Activated CD4-positive, alpha-beta T cell treated with anti-CD3 and anti-CD28 coated beads, Interleukin-2, Interleukin-4, amounts not matched to agents 100 ng/mL and 50 ng/mL, durations not matched to agents 16 hours and 8 hours (primary cell): ENCODE results near the gene CELSR1.

ENCODE experiments used
- DNase-seq: peaks from one replicate; pipeline ENCODE4 v3.0.0-alpha.2; 2020; ENCODE audit warnings: low spot score

Gene CELSR1

DNA sequence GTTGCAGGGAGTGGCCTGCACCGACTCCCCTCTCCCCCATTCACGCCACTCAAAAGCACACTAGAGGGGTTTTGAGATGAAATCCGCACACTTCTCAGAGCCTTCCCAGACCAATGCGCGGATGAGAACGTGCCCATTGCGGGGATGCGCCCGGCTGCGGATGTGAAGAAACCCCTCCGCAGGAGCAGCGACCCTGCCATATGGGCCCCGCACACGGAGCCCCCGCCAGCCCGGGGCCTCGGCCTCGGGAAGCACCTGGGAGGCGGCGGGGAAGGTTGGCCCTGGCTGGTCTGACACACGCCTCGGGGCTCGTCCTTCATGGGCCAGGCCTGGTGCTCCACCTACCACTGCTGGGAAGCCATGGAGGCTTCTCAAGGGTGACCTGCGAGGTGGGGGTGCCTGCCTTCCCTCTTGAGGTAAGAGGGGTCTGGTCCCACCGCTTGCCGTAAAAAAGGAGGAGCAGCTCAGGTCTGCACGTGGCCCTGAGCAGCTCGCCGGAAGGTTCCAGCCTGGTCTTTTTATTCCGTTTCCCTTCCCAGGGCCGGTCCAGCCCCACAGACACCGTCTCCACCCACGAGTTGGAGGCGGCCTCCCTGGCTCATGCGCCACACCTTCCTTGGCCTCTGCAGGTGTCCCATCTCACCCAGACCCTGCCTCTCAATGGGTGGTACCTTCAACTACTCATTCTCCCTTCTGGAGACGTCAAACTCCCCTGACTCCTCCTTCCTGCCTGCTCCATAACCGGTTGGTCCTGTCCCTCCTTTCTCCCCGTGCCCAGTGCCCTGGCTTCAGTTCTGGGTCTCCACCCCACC, 162.6 kb downstream of the CELSR1 start:
- no peak for DNase-seq

DNA sequence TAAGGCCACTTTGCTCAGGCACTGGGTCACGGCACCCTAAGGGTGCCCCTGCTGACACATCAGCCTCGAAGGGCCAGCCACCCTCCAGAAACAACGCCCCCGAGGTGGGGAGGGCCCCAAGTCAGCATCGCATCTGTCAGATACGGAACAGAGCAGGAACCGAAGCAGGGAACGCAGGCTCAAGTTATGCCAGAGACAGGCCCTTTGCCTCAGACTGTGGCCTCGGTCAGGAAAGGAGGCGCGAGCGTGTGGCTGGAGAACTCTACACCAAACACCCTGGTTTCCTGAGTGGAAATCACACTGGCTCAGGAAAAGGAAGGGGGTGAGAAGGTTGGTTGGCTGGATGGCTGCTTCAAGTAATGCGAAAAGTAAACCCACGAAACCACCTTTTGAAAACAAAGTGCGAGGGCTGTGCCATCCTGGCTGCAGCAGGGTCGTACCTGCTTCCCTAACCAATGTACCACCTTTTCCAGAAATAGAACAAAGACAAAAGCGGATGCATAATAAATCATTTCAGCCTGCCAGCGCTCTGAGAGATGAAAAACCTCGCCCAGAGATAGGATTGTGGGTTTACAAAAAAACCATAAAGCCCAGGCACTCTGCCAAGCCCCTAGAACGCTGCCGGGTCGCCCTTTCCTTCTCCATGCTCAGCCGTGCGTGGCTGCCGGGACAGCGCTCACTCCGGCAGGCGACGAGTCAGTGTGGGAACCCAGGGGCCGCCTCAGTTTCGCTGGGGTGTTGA, 163.3 kb downstream of the CELSR1 start:
- no peak for DNase-seq

DNA sequence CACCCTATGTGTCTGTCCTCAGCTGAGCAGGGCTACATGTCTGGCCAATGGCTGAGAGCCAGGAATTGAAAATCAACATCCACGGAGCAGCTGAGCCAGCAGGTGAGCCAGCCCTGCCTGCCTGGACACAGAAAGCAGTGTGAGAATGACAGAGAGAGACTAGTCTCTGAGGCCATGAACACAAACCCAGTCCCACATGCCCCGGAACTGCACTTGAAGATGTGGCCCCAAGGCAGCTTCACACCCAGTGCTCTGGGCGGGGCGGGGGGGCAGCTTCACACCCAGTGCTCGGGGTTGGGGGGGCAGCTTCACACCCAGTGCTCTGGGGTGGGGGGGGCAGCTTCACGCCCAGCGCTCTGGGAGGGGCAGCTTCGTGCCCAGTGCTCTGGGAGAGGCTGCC, 164.3 kb downstream of the CELSR1 start:
- no peak for DNase-seq

DNA sequence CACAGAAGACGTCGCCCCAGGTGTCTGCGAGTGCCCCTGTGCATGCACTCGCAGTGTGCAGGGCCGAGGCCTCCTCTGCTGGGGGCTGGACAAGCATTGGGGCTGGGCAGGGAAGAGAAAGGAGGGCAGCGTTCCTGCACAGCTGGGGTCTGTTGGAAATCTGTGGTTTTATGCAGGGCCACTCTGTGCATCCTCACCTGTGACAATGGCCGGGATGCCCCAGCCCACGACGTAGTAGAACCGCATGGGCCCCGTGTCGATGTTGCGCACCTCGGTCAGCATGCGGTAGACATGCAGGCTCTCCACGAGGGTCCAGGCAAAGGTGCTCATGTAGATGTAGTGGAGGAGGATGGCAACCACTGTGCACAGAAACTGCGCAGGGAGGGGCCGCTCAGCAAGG, 164.7 kb downstream of the CELSR1 start:
- DNase-seq = no peak

DNA sequence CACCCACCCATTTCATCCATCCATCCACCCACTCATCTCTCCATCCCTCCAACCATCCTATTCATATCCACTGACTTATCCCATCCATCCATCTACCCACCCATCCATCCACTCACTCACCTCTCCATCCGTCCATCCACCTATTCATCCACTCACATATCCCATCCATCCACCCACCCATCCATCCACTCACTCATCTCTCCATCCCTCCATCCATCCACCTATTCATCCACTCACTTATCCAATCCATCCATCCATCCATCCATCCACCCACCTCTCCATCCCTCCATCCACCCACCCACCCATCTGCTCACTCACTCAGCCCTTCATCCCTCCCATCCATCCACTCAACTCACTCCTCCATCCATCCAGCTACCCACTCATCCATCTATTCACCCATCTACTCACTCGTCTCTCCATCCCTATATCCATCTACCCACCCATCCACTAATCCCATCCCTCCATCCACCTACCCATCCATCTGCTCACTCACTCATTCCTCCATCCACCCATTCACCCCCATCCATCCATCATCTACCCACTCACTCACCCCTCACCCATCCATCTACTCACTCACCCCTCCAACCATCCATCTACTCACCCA, 165.7 kb downstream of the CELSR1 start:
- DNase-seq = no peak

DNA sequence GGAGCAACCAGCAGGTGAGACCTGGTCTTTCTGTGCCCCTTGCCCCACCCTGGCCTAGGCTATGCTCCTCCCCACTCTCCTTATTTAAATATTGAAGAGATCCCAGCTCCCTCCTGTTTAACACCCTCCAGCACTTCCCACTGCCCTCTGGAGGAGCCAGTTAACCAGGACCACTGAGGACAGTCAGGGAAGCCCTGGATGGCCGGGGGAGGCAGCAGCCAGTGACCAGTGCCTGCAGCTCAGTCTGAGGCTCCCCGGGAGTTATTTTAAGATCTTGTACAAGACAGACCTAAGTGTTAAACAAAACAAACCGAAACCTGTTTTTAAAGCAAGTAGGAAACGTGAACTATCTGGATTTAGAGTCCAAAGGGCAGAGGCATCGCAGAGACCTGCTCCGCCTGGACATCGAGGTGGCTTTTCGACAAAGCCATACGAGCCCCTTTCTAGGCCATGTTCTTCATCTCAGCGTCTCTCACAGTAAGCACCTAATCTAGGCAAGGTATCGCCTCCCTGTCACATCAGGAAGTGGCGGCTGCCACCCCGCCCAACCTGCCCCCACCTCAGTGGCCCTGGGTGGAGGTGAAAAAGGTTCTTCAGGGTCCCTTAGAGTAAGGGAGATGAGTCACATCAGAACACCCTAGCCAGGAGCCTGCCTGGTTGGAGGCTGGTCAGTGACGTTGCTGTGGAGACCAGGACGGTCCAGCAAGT, 166.7 kb downstream of the CELSR1 start:
- DNase-seq = no peak

DNA sequence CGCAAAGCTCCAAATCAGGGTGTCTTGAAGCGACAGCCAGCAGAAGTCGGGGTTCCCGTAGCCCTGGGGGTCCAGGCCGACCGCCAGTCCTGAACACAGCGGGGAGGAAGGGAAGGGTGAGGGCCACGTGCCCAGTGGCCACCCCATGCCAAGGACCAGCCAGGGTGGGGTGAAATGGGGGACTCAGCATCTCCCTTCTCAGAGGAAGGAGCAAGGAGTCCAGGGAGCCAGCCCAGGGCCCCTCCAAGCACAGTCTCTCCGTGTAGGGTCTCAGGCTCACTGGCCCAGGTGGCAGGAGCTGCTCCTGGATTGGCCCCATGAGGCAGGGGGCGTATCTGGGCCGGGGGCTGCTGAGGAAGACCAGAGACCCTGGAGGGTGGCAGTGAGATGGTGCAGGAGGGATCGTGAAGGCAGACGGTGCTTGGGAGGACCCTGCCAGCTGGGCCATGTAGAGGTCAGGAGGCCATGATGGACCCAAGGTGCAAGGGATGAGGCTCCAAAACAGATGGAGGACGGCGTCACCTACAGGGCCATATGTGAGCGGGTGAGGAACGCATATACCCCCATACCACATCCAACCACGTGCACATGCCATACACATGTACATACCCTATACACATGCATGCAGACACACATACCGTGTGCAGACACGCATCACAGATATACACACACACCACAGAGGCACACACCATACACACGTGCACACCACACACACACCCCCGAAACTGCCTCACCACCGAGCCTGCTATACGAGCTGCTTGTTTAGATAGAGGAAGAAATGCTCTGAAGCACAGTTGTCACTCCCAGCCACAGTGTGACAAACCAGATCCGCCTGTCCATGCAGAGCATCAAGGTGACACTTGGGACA, 167.5 kb downstream of the CELSR1 start:
- DNase-seq = no peak

DNA sequence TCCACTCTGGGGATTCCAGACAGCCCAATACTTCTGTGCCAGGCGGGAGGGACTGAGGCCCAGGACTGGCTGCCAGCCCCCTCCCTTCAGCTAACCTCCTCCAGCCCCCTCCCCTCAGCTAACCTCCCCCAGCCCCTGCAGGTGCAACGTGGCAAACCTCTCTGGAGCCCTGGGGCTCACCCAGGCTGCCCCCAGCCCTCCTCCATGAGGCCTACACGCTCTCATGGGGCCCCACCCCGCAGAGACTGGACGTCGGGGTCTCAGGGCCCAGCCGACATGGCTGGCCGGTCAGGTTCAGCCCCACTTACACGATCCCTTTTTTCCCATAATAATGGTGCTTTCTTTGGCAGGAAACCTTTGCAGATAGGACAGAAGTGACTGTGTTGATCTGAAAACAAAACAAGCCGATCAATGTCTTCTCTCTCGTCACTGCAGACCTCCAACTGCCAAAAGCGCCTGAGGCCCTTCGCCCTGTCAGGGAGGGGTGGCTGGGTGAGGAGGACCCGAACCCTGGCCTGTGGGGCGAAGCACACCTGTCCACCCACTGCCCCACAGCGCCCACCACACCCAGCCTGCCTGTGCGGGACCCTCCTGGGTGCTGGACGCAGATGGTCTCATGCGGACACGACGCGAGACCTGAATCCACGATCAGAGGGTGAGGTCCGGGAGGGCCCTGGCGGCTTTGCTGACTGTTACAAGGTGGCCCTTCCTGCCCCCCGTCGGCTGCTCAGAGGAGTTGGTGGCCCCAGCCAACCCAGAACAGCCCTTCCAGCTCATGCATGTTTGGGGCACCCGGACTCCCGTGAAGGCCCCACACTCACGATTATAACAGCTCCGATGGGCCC, 168.3 kb downstream of the CELSR1 start:
- DNase-seq = no peak

DNA sequence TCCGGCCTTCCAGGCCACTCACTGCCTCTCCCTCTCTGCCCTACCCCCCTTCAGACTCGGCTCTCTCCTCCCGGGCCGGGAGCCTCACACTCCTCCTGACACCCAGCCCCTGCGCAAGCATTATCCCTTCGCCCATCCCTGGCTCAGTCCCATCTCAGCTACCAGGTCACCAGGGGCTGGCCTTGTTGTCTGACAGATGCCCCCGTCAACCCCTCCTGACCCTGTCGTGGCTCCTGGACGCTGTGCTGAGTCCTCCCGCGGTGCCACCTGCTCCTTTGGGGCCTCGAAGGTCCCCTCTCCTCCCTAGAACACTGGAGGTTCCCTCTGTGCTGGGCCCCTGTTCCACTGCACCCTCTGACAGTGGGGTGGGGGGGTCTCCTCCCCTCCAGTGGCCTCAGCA, 169.0 kb downstream of the CELSR1 start:
- no peak for DNase-seq

DNA sequence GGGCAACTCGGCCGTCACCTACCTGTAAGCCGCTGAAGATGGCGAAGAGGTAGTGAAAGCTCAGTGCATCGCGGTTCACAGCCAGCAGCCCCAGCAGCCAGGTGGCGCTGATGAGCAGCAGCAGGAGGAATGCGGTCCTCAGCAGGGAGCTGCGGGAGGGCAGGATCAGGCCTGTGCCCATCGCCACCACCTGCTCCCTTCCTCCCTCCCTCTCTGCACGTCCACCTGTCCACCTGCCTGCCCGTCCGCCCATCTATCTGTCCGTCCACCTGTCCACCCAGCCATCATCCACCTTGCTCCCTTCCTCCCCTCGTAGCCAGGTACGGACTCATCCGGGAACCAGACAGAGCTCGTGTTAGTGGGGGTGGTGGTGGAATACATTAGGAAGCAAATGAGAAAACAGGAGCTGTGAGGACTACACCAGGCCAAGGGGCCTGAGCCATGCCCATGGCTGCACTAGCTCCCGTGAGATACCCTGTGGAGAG, 169.7 kb downstream of the CELSR1 start:
- DNase-seq = peak; percentile 67

DNA sequence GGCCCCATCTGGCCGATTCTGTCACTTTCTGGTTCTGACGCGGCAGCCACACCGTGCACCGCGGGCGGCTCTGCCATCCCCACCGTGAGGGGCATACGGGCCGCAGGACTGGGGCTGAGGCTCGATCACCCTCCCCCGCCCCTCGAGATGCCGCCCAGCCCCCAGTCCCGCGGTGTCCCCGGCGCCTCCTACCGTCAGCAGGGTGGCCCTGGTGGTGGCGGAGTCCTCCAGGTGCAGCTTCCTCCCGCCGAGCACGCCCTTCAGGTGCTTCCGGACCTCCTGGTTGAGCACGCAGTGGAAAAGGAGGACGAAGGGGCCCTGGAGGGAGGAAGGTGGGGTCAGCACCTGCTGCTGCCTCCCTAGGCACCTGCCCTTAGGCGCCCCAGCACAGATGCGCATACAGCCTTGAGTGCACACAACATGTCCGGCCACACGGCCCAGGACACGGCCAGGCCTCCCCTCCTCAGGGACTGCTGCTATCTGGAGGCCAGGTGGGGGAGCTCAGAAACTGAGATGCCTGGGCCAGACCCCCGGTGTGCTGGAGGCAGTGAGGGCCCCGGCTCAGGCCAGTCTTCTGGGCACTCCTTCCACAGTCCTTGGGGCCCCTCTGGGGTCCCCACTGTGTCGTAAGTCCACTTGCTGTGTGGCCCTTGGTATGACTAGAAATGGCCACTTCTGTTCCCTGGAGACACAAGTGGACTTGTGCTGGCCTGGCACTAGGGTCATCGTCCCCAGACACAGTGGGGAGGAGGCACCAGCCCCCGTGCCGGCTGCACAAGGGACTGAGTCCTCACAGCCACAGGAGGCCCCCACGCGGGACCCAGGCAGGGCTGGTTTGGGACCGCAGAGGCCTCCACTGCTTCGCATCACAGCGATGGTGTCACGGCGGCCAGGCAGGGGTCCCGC, 170.4 kb downstream of the CELSR1 start:
- DNase-seq = no peak

DNA sequence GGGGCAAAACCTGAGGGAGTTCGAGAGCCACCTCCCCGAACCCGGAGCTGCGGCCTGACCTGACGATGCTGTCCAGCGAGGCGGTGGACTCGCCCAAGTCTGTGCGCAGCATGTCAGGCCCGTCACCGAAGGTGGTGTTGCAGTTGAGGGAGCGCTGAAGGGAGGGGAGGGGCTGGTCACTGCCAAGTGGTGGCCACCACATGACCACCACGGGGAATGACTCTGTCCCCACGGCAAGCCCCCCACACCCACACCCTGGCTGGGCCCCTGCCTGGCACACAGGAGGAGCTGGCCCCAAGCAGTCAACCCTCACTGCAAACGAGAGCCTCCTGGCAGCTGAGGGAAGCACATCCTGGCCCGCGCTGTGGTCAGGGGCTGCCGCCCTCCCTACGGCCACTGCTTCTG, 171.1 kb downstream of the CELSR1 start:
- no peak for DNase-seq

DNA sequence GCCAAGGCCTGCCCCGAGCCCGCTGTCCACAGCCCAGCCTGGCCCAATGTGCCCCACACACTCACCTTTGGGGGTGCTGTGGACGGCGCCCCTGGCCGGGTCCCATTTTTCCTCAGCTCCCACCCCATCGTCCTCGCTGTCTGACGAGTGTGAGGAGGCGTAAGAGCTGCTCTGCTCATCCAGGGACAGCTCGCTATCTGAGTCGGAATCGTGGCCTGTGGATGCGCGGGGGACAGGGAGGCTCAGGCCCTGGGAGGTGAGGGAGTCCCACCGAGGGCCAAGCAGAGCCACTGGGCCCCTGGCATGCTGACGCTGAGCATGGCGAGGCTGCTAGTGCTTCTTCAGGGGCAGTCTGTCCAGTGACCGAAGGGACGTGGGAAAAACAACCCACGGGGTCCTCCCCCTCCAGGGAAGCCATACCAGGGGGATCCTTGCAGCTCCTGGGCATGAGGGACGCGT, 172.2 kb downstream of the CELSR1 start:
- DNase-seq = no peak

DNA sequence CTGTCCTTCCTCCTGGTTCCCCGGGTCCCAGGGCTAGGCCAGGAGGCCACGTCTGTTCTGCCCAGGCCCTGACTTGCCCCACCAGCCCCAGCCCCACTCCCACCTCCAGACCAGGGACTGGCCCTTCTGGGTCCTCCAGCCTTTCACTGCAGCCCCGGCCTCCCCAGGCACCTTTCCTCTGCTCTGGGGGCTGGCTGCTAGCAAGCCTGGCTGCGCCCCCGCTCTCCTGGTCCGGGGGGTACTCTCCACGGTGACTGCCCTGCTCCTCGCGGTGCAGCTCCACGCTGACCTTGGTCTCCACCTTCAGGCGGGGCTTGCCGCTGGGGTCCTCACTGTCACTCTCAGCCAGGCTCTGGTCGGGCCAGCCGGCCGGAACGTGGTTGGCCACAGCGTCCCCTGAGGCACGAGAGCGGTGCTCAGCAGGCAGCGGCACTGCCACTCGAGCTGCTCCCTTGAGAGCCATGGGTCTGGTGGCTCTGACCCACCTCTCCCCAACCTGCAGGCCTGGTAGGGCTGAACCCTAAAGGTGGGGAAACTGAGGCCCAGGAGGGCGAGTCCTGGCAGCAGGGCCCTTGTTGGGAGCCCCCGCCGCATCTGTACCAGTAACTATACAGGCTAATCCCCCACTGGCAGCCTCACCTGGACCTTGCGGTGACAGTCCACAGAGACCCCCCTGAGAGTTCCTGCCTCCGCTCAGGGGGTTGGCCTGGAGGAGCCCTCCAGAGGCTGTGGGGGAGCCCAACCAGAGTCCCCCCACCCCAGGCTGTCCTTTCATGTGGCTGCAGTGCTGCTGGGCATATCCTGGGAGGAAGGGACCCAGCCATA, 172.9 kb downstream of the CELSR1 start:
- DNase-seq = no peak

DNA sequence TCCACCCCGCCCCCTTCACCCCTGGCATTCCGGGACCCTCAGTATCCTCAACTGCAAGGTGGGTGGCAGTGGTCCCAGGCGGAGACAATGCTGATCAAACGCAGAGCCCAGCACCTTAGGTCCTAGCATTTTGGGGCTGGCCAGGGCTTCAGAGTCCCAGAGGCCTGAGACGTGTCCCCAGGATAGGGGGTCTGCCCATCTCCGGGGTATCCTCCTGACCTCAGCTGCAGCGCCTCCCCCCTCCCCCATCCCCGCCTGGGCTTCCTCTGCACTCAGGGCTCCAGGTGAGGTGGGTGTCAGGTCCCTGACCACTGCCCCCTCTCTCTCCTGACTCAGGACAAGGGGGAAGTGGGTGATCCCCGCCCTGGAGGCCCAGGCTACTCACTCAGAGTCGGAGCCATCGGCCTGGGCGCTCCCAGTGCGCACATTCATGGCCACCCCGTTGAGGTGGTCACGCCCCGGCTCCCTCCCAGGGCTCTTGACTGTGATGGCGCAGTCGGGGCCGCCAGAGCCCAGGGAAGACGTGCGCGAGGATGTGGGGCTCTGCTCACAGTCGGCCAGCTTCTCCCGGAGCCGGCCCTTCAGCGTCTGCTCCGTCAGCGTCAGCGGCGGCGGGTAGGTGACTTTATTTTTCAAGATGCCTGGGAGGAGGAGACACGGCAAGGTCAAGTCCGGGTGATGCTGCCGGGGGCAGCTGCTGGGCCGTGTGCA, 173.7 kb downstream of the CELSR1 start:
- DNase-seq = no peak

DNA sequence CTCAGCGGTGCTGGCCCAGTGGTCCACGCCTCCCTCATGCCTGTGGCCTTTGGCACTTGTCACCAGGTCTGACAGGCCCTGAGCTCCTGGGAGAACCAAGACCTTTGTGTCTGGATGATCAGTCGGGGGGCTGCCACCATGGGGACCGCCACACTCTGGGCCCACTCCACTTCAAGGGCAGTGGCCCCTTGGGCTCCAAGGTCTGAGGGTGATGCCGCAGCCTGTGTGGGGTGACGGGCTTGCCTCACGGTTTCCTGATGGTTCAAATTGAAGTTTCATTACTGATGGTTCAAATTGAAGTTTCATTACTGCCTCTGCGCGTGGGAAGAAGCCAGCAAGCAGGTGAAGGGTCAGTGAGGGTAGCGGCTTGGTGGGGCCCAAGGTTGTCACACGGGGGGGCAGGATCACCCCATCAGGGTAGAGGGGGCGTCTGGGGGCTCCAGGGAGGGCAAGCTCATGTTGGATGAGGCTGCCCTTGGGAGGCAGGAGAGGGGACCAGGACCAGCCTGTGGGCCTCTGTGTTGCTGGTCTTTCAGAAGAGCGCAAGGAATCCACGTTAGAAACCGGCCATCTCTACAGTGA, 174.4 kb downstream of the CELSR1 start:
- no peak for DNase-seq

DNA sequence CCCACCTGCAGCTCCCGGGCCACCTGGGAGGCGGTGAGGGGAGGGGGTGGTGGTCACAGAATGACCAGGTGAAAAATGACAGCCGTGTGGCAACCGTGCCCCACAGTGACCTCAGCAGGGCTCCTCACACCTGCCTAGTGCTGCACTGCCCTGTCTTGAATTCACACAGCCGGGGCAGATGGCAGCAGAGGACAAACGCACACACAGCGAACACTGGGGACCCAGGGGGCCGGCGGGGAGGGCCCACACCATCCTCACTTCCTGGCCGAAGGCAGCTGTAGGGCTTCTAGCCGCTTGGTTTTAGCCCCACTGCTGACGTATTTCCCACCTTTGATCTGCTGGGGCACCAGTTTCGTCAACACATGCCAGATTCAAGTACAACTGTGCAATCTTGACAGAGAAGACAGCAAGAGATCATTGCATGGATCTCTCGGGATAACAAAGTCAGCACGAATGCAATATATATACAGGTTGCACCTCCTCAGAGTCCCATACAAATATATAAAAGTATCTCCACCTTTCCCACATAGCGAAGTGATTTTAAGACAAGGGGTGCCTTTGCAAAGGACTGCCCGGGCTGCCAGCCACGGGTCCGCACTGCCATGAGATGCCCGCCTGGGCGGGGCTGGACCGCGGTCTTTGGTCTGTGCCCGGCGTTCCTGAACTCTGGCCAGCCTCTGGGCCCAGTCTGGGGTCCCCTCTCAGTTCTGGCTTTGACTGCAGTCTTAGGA, 175.1 kb downstream of the CELSR1 start:
- no peak for DNase-seq
